Osteocyte (in vitro differentiated cells): ENCODE measurements around the gene MGLL. TPM values are rescaled to one million over a fixed set of nuclear protein-coding genes. Genes with fewer than 3 reads are reported as not detected.

Experiments
- DNase-seq: peaks from one replicate; pipeline ENCODE4 v3.0.0; 2021; ENCODE audit warnings: mixed read lengths; ENCODE audit not compliant: unreplicated experiment; ENCODE audit errors: extremely low spot score
- H3K27ac Mint-ChIP-seq: one replicate; pipeline ENCODE4 v1.8.0; 2021; ENCODE audit warnings: mild to moderate bottlenecking, mixed read lengths; ENCODE audit not compliant: unreplicated experiment
- H3K27me3 Mint-ChIP-seq: one replicate; pipeline ENCODE4 v1.8.0; 2021; ENCODE audit warnings: mixed read lengths; ENCODE audit not compliant: unreplicated experiment
- H3K36me3 Mint-ChIP-seq: one replicate; pipeline ENCODE4 v1.8.0; 2021; ENCODE audit warnings: mixed read lengths; ENCODE audit not compliant: unreplicated experiment
- H3K4me1 Mint-ChIP-seq: one replicate; pipeline ENCODE4 v1.8.0; 2021; ENCODE audit warnings: mixed read lengths; ENCODE audit not compliant: unreplicated experiment
- H3K4me3 Mint-ChIP-seq: one replicate; pipeline ENCODE4 v1.8.0; 2021; ENCODE audit warnings: mild to moderate bottlenecking, moderate library complexity, mixed read lengths; ENCODE audit not compliant: unreplicated experiment
- H3K9me3 Mint-ChIP-seq: one replicate; pipeline ENCODE4 v1.8.0; 2021; ENCODE audit warnings: mixed read lengths; ENCODE audit not compliant: unreplicated experiment
- CTCF ChIP-seq: fragments of 200-600 bp; sonication (generic); IDR thresholded peaks from 2 replicates; pipeline ENCODE4 v1.5.0; 2021; ENCODE audit warnings: antibody characterized with exemption, mild to moderate bottlenecking, moderate library complexity
- total RNA-seq: library from RNA; stranded (reverse); gene quantifications from 2 replicates; pipeline ENCODE4 v1.2.1, GENCODE V29; 2021

The MGLL gene
- total RNA-seq, 1 donor from 2014 or later, result 112 TPM

GRCh38 chr3:127791221-127791913 is 30.9 kb downstream of the MGLL start:
- Mint-ChIP-seq H3K9me3 (no peaks in the 10 kb centered on the region), H3K27me3 (no peaks in the 10 kb centered on the region), H3K27ac (peak overlapping the region; percentile 90), H3K4me1 (peaks cover 76% of the 10 kb centered on the region), H3K36me3 (peaks cover 14% of the 10 kb centered on the region), H3K4me3 (peak overlapping the region; percentile 26)
- DNase-seq, result no peak
- peak; percentile 48 for TF ChIP-seq CTCF

DNA sequence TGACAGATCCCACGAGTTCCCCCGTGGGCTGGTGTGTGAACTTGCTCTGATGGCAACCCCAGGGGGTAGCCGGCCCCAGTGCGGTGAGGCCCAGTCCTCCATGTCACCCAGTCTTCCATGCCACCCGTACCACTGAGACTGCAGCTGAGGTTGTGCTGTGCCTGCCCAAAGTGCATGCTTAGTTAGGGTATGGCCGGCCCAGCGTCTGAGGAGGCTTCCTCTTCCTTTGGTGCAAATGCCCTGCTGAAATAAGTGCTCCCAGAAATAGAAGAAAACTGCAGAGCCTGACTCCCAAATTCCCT is 31.5 kb downstream of the MGLL start:
- H3K36me3 Mint-ChIP-seq, result peaks cover 14% of the 10 kb centered on the region
- TF ChIP-seq CTCF, result no peak
- no peaks in the 10 kb centered on the region for H3K27me3 Mint-ChIP-seq
- DNase-seq, result no peak
- no peak overlapping the region for H3K4me3 Mint-ChIP-seq
- peak overlapping the region; percentile 90 for H3K27ac Mint-ChIP-seq
- H3K4me1 Mint-ChIP-seq, result peaks cover 78% of the 10 kb centered on the region
- no peaks in the 10 kb centered on the region for H3K9me3 Mint-ChIP-seq

GRCh38 chr3:127789990-127790881 is 32.1 kb downstream of the MGLL start:
- Mint-ChIP-seq H3K27me3 (no peaks in the 10 kb centered on the region), H3K9me3 (no peaks in the 10 kb centered on the region), H3K36me3 (peaks cover 20% of the 10 kb centered on the region), H3K4me1 (peaks cover 84% of the 10 kb centered on the region), H3K4me3 (no peak overlapping the region), H3K27ac (peak overlapping the region; percentile 90)
- DNase-seq, result no peak
- TF ChIP-seq CTCF, result no peak

DNA sequence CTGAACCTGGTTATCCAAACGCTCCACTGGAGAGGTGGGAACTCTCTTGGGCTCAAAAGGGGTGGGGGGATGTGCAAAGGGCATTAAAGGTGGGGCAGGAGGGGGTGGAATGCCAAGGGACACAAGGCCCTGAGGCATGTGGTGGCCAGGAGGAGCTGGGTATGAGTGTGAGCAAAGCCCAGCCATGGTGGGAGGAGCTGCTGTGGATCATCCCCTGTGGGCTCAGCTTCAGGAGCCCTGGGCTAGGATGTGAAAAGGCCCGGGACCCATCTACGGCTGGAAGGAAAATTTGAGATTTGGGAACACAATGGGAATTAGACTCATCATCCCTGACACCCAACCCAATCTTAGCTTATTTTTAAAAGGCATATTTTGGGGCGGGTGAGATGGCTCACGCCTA is 33.3 kb downstream of the MGLL start:
- Mint-ChIP-seq H3K27me3 (no peaks in the 10 kb centered on the region), H3K9me3 (no peaks in the 10 kb centered on the region), H3K27ac (peak overlapping the region; percentile 57), H3K4me1 (peaks cover 84% of the 10 kb centered on the region), H3K4me3 (no peak overlapping the region), H3K36me3 (peaks cover 14% of the 10 kb centered on the region)
- no peak for TF ChIP-seq CTCF
- no peak for DNase-seq

DNA sequence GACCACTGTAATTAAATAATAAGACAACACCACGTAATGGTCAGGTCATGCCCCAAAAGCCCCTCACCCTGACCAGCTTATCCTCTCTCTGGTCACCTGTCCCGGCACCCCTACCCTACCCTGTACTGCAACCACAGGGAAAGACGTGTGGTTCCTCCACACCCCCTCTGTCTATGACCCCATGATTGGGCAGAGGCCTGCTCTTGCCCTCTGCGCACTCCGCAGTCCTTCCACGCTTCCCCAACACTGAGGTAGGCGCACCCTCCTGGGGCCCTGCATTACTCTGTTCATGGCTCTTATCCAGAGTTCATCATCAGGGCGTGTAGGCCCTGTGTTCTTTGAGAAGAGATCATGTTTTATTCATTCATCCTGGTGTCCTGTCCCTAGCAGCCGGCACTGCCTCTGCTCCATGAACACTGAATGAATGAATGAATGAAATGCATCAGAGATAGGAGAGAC is 33.8 kb downstream of the MGLL start:
- Mint-ChIP-seq H3K4me3 (no peak overlapping the region), H3K27me3 (no peaks in the 10 kb centered on the region), H3K4me1 (peaks cover 83% of the 10 kb centered on the region), H3K9me3 (no peaks in the 10 kb centered on the region), H3K36me3 (peaks cover 17% of the 10 kb centered on the region), H3K27ac (peak overlapping the region; percentile 57)
- TF ChIP-seq CTCF, result no peak
- DNase-seq, result no peak
